Measurements from ENCODE around the gene KLHL13. TPM values are rescaled to one million over a fixed set of nuclear protein-coding genes. Genes with fewer than 3 reads are reported as not detected.
A peak's percentile ranks its signal among the peaks of the same experiment; 100 is the strongest.

Gene KLHL13
- polyA plus RNA-seq, 1 experiment = 10.7 TPM

- DNase-seq (ENCODE audit: low read depth, low spot score) = no peak
- Histone ChIP-seq H3K27ac (ENCODE audit: low read depth, low read length) (peak overlapping the region; percentile 21), H3K4me3 (ENCODE audit: low read depth, low read length) (peak overlapping the region; percentile 64), H3K9me3 (ENCODE audit: control insufficient read depth, insufficient read depth, low read length) (no peaks in the 10 kb centered on the region; the same call in 1 of the 2 replicates), H3K27me3 (ENCODE audit: control insufficient read depth, insufficient read depth, low read length) (no peaks in the 10 kb centered on the region)
- no peak for TF ChIP-seq CTCF (IDR thresholded peaks at IDR 0.05; ENCODE audit: low read depth, low read length)
- POLR2A ChIA-PET = no interaction called here
- CTCF ChIA-PET = no interaction called here
Measured at GRCh38 chrX:118115953-118116712, 477 bp downstream of the KLHL13 start.

DNA sequence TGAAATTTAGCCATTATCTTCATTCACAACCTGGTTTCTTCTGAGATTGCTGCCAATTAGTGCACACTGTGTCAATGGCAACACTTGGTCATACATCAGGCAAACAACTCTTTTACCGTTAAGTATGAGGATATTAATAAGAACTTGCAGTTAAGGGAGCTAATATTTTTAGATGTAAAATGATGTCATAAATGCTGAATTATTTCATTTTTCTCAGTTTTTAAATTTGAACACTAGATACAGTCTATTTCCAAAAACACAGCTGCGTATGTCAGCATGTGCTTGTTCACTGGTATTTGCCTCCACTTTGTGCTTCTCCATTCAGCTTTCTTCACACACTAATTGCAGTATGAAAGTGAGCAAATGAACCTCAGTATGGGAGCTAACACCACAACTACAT, 1.6 kb downstream of the KLHL13 start:
- ChIA-PET CTCF (no interaction called here), POLR2A (no interaction called here)
- DNase-seq (ENCODE audit: low read depth, low spot score) = no peak
- Histone ChIP-seq H3K27ac (ENCODE audit: low read depth, low read length) (no peak overlapping the region), H3K4me3 (ENCODE audit: low read depth, low read length) (no peak overlapping the region; the same call in 1 of the 2 replicates), H3K9me3 (ENCODE audit: control insufficient read depth, insufficient read depth, low read length) (no peaks in the 10 kb centered on the region; the same call in 1 of the 2 replicates), H3K27me3 (ENCODE audit: control insufficient read depth, insufficient read depth, low read length) (no peaks in the 10 kb centered on the region)
- TF ChIP-seq CTCF (IDR thresholded peaks at IDR 0.05; ENCODE audit: low read depth, low read length) = no peak

GRCh38 chrX:118109065-118109464, 7.5 kb downstream of the KLHL13 start:
- POLR2A ChIA-PET = no interaction called here
- CTCF ChIA-PET = no interaction called here

GRCh38 chrX:118108304-118108703, 8.3 kb downstream of the KLHL13 start:
- no peak for TF ChIP-seq CTCF (IDR thresholded peaks at IDR 0.05; ENCODE audit: low read depth, low read length)

More at GRCh38 chrX:118109065-118109464, 7.5 kb downstream of the KLHL13 start:
- TF ChIP-seq CTCF (IDR thresholded peaks at IDR 0.05; ENCODE audit: low read depth, low read length) = no peak
- H3K27me3 ChIP-seq (ENCODE audit: control insufficient read depth, insufficient read depth, low read length) = no peaks in the 10 kb centered on the region
- no peak for DNase-seq (ENCODE audit: low read depth, low spot score)
- no peaks in the 10 kb centered on the region for H3K9me3 ChIP-seq (ENCODE audit: control insufficient read depth, insufficient read depth, low read length)
- no peak overlapping the region for H3K4me3 ChIP-seq (ENCODE audit: low read depth, low read length)
- no peak overlapping the region for H3K27ac ChIP-seq (ENCODE audit: low read depth, low read length)

GRCh38 chrX:118100091-118100490, 16.5 kb downstream of the KLHL13 start:
- Histone ChIP-seq H3K4me3 (ENCODE audit: low read depth, low read length) (no peak overlapping the region), H3K9me3 (ENCODE audit: control insufficient read depth, insufficient read depth, low read length) (no peaks in the 10 kb centered on the region), H3K27me3 (ENCODE audit: control insufficient read depth, insufficient read depth, low read length) (no peaks in the 10 kb centered on the region), H3K27ac (ENCODE audit: low read depth, low read length) (no peak overlapping the region)
- TF ChIP-seq CTCF (IDR thresholded peaks at IDR 0.05; ENCODE audit: low read depth, low read length) = no peak
- POLR2A ChIA-PET = no interaction called here
- CTCF ChIA-PET = interaction anchor here (0.6 kb wide), 1 partner anchor 684 kb away, joined by 3 read pairs; no protein-coding TSS in a partner anchor
- DNase-seq (ENCODE audit: low read depth, low spot score) = no peak

More at GRCh38 chrX:118108304-118108703, 8.3 kb downstream of the KLHL13 start:
- ChIA-PET CTCF (no interaction called here), POLR2A (no interaction called here)
- no peak for DNase-seq (ENCODE audit: low read depth, low spot score)
- no peak overlapping the region for H3K4me3 ChIP-seq (ENCODE audit: low read depth, low read length)
- no peaks in the 10 kb centered on the region for H3K9me3 ChIP-seq (ENCODE audit: control insufficient read depth, insufficient read depth, low read length)
- no peak overlapping the region for H3K27ac ChIP-seq (ENCODE audit: low read depth, low read length)
- H3K27me3 ChIP-seq (ENCODE audit: control insufficient read depth, insufficient read depth, low read length) = no peaks in the 10 kb centered on the region

All from AG04450 (cell line).